Activated T-cell treated with anti-CD3 and anti-CD28 coated beads, Interleukin-2, amount 50 U/mL, for 4 hours (primary cell): ENCODE measurements around the gene ARL5B. TPM values are rescaled to one million over a fixed set of nuclear protein-coding genes. Genes with fewer than 3 reads are reported as not detected.

Source experiments
- ATAC-seq, 2 donors: fragments of 200-7000 bp; cut with Tn5 transposase; one replicate each; pipeline ENCODE4 v1.10.0; 2021
- DNase-seq: peaks from one replicate; pipeline ENCODE4 v3.0.0-alpha.2; 2020
- H3K27me3 Mint-ChIP-seq: one replicate; pipeline ENCODE4 v1.8.0; 2021; ENCODE audit warnings: low read depth, mixed read lengths
- H3K36me3 Mint-ChIP-seq: one replicate; pipeline ENCODE4 v1.8.0; 2022; ENCODE audit warnings: mixed read lengths; ENCODE audit not compliant: insufficient read depth
- H3K4me1 Mint-ChIP-seq: one replicate; pipeline ENCODE4 v1.8.0; 2021; ENCODE audit warnings: low read depth, mixed read lengths
- H3K4me3 Mint-ChIP-seq: one replicate; pipeline ENCODE4 v1.8.0; 2021; ENCODE audit warnings: mild to moderate bottlenecking, moderate library complexity, mixed read lengths
- H3K9me3 Mint-ChIP-seq: one replicate; pipeline ENCODE4 v1.8.0; 2021; ENCODE audit warnings: mixed read lengths
- total RNA-seq, 3 donors: library from RNA; stranded (reverse); gene quantifications; one replicate each; pipeline ENCODE4 v1.2.1, GENCODE V29; 2021

The ARL5B gene
- total RNA-seq, 3 donors from 2014 or later = 7.8 to 8.6 (median 8.3) TPM

DNA sequence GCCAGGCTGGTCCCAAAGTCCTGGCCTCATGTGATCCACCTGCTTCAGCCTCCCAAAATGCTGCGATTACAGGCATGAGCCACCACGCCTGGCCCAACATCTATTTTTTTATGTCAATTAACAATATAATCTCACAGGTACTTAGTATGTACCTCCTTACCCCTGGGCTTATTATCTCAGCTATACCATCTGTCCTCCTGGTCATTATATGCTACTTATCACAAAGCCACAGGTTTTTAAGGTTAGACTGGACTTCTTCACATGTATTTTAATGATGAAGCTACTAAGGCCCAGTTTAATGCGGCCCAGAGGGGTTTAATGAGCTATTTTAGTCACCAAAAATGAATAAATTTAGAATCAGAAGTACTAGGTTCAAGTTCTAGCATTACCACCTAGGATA is 11.3 kb upstream of the ARL5B start:
- H3K36me3 Mint-ChIP-seq = peaks cover 9% of the 10 kb centered on the region
- H3K9me3 Mint-ChIP-seq = no peaks in the 10 kb centered on the region
- H3K4me1 Mint-ChIP-seq = peaks cover 49% of the 10 kb centered on the region
- no peaks in the 10 kb centered on the region for H3K27me3 Mint-ChIP-seq
- no peak for ATAC-seq
- no peak overlapping the region for H3K4me3 Mint-ChIP-seq
- DNase-seq = no peak

- no peak for DNase-seq
- Mint-ChIP-seq H3K4me3 (peak overlapping the region; percentile 97), H3K27me3 (no peaks in the 10 kb centered on the region), H3K9me3 (no peaks in the 10 kb centered on the region), H3K4me1 (peaks cover 44% of the 10 kb centered on the region), H3K36me3 (peaks cover 6% of the 10 kb centered on the region)
- ATAC-seq = no peak
Observed at GRCh38 chr10:18649364-18649959, 9.8 kb upstream of the ARL5B start.

DNA sequence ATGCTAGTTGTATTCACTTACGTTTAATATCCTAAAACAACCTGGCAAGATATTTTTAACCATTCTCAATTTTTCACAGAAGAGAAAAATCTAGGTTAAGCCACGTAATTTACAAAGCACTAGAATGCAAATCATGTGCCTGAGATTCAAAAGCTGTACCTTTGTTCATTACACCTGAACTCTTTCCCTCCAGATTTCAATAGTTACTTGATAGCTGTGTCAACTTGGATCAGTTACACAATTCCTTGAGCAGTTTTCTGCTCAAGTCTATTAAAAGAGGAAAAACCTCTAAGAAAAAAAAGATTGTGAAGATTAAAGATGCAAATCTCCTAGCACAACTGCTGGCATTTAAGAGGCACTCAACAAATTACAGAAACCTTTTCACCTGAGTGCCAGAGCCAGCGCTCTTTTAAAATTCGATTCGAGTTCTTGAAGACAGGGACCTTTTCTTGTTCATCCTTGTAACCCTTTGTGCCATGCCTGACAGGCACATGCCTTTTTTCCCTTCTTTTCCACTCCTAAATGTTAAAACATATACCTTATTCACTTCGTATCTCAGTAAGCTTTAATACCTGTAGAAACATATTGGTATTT is 8.7 kb upstream of the ARL5B start:
- ATAC-seq = no peak
- H3K4me1 Mint-ChIP-seq = peaks cover 44% of the 10 kb centered on the region
- H3K36me3 Mint-ChIP-seq = peaks cover 8% of the 10 kb centered on the region
- H3K9me3 Mint-ChIP-seq = no peaks in the 10 kb centered on the region
- H3K4me3 Mint-ChIP-seq = peak overlapping the region; percentile 97
- no peaks in the 10 kb centered on the region for H3K27me3 Mint-ChIP-seq
- no peak for DNase-seq

GRCh38 chr10:18651324-18652007 is 7.8 kb upstream of the ARL5B start, which contains the start of gene NSUN6:
TSS of gene NSUN6 (minus strand) at chr10:18651587. CDS start at chr10:18651203, 384 bp downstream.
- peak; percentile 96 to 97 for ATAC-seq
- Mint-ChIP-seq H3K4me1 (peaks cover 44% of the 10 kb centered on the region), H3K4me3 (peak within 1 kb of the TSS; percentile 97), H3K27me3 (no peaks in the 10 kb centered on the region), H3K9me3 (no peaks in the 10 kb centered on the region), H3K36me3 (peaks cover 7% of the 10 kb centered on the region)
- peak; percentile 93 for DNase-seq

DNA sequence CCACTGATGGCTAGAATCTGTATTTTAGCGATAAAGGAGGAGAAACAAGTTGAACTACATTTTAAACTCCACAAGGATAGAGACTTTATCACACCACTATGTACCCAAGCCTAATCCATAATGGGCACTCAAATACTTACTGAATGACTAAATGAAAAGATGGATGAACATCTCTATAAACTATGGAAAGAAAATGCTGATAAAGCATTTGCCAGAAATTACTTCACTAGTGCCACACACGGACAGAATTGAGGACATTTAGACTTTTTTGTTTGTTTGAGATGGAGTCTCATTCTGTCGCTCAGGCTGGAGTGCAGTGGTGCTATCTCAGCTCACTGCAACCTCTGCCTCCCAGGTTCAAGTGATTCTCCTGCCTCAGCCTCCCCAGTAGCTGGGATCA is 6.1 kb upstream of the ARL5B start:
- no peak for ATAC-seq
- no peaks in the 10 kb centered on the region for H3K27me3 Mint-ChIP-seq
- H3K9me3 Mint-ChIP-seq = no peaks in the 10 kb centered on the region
- H3K36me3 Mint-ChIP-seq = peaks cover 7% of the 10 kb centered on the region
- H3K4me1 Mint-ChIP-seq = peaks cover 43% of the 10 kb centered on the region
- DNase-seq = no peak
- no peak overlapping the region for H3K4me3 Mint-ChIP-seq

DNA sequence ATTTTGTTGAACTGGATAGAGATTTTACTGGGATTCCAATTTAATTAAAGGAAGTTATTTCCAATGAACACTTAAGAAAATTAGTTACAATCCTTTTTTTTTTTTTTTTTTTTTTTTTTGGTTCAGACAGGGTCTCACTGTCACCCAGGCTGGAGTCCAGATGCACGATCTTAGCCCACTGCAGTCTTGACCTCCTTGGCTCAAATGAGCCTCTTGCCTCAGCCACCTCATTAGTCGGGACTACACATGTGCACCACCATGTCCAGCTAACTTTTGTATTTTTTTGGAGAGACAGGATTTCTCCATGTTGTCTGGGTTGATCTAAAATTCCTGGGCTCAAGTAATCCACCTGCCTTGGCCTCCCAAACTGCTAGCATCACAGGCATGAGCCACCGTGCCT is 2.5 kb upstream of the ARL5B start:
- Mint-ChIP-seq H3K9me3 (no peaks in the 10 kb centered on the region), H3K36me3 (peaks cover 7% of the 10 kb centered on the region), H3K27me3 (no peaks in the 10 kb centered on the region), H3K4me1 (peaks cover 38% of the 10 kb centered on the region), H3K4me3 (no peak overlapping the region)
- ATAC-seq = no peak
- no peak for DNase-seq

DNA sequence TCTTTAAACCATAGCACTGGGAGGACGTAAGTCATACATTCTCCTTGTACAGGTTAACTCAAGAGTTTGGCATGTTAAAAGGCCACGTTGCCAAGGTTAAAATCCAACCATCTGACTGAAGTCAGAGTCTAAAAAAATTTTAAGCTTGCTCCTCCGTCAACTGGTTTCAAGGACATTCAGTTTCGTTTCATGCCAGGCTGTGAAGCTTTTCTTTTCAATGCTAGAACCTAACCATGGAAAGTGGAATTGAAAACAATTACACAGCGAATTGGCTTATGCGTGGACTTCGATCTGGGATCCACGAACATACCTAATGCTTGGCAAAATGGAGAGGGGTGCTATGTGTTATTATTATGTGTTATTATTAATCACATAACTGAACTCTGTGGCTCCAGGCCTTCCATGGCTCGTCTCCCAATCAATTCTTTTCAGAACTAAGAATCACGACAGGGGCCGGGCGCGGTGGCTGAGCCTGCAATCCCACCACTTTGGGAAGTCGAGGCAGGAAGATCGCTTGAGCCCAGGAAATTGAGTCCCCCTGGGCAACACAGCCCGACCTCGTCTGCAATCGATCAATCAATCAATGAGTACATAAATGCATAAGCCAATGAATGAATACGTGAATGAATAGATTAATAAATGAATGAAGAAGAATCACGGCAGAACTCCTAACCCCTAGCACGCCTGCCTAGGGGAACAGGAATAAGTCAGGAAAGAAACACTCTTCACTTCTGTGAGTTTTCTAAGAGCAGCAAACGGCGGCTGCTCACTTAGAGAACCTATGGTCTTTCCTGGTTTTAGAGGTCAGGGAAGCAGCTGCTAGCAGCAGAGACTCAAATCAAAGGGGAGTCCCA is 733 bp upstream of the ARL5B start:
- Mint-ChIP-seq H3K4me3 (peak overlapping the region; percentile 97), H3K27me3 (no peaks in the 10 kb centered on the region), H3K4me1 (peaks cover 40% of the 10 kb centered on the region), H3K36me3 (peaks cover 8% of the 10 kb centered on the region), H3K9me3 (no peaks in the 10 kb centered on the region)
- no peak for ATAC-seq
- no peak for DNase-seq

- DNase-seq (no peak), ATAC-seq (peak; percentile 5 to 12)
- Mint-ChIP-seq H3K4me3 (peak overlapping the region; percentile 97), H3K36me3 (peaks cover 3% of the 10 kb centered on the region), H3K27me3 (no peaks in the 10 kb centered on the region), H3K4me1 (peaks cover 49% of the 10 kb centered on the region), H3K9me3 (no peaks in the 10 kb centered on the region)
Observed at GRCh38 chr10:18659819-18660535, 746 bp downstream of the ARL5B start.

DNA sequence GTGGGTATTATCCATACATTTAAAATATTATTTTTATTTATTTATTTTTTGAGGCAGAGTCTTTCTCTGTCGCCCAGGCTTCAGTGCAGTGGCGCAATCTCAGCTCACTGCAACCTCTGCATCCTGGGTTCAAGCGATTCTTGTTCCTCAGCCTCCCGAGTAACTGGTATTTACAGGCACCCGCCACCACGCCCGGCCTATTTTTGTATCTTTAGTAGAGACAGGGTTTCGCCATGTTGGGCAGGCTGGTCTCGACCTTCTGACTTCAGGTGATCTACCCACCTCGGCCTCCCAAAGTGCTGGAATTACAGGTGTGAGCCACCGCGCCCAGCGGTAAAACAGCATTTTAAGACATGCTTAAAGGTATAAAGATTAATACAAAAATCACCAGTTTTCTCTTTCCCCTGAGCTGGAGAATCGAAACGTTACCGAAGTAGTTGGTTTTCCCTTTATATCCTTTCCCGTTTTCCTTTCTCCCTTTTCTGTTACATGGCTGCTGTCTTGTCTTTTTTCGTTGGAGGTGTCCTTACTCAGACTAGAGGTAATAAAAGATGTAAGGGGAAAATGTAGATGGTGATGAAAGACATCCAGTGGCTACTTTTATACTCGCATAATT is 1.7 kb downstream of the ARL5B start:
- no peaks in the 10 kb centered on the region for H3K27me3 Mint-ChIP-seq
- peaks cover 59% of the 10 kb centered on the region for H3K4me1 Mint-ChIP-seq
- ATAC-seq (no peak), DNase-seq (no peak)
- peaks cover 3% of the 10 kb centered on the region for H3K36me3 Mint-ChIP-seq
- H3K4me3 Mint-ChIP-seq = peak overlapping the region; percentile 76
- H3K9me3 Mint-ChIP-seq = no peaks in the 10 kb centered on the region

DNA sequence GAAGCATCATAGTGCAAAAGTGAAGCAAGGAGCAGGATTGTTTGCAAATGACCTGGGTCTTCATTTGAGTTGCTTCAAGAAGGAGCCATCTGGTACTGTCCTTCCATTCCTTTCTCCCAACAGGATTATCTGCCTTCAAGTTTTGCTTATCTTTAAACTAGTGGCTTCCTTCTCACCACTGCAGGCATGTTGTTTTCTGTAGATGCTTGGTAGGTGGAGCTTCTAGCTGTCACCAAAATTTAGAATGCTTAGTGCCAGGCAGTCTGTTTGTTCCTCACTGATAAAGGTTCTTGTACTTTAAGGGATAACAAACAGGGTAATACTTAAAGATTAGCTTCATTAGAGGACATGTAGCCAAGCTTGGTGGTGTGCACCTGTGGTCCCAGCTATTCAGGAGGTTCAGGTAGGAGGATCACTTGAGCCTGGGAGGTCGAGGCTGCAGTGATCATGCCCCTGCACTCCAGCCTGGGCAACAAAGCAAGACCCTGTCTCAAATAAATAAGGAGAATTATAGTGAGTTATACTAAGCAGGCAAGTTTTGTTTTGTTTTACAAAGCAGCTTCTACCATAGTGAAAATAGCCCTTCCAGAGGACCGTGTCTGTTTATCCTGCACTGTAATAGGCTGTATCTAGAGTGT is 5.7 kb downstream of the ARL5B start:
- no peaks in the 10 kb centered on the region for H3K9me3 Mint-ChIP-seq
- no peaks in the 10 kb centered on the region for H3K27me3 Mint-ChIP-seq
- DNase-seq (no peak), ATAC-seq (no peak)
- H3K4me3 Mint-ChIP-seq = no peak overlapping the region
- H3K36me3 Mint-ChIP-seq = peaks cover 15% of the 10 kb centered on the region
- H3K4me1 Mint-ChIP-seq = peaks cover 52% of the 10 kb centered on the region

- Mint-ChIP-seq H3K4me1 (peaks cover 45% of the 10 kb centered on the region), H3K36me3 (peaks cover 15% of the 10 kb centered on the region), H3K27me3 (no peaks in the 10 kb centered on the region), H3K4me3 (no peak overlapping the region), H3K9me3 (no peaks in the 10 kb centered on the region)
- DNase-seq (no peak), ATAC-seq (no peak)
Observed at GRCh38 chr10:18665815-18666558, 6.8 kb downstream of the ARL5B start.

- no peak for ATAC-seq
- DNase-seq = no peak
- Mint-ChIP-seq H3K4me1 (peaks cover 37% of the 10 kb centered on the region), H3K4me3 (no peak overlapping the region), H3K36me3 (peaks cover 16% of the 10 kb centered on the region), H3K27me3 (no peaks in the 10 kb centered on the region), H3K9me3 (no peaks in the 10 kb centered on the region)
Observed at GRCh38 chr10:18666810-18667209, 7.6 kb downstream of the ARL5B start.

- DNase-seq = no peak
- H3K36me3 Mint-ChIP-seq = peaks cover 16% of the 10 kb centered on the region
Observed at GRCh38 chr10:18668026-18668425, 8.8 kb downstream of the ARL5B start.

More at GRCh38 chr10:18668026-18668425, 8.8 kb downstream of the ARL5B start:
- H3K9me3 Mint-ChIP-seq = no peaks in the 10 kb centered on the region
- peaks cover 29% of the 10 kb centered on the region for H3K4me1 Mint-ChIP-seq
- H3K4me3 Mint-ChIP-seq = no peak overlapping the region
- ATAC-seq = no peak
- no peaks in the 10 kb centered on the region for H3K27me3 Mint-ChIP-seq
